DND-41 (cell line): ENCODE data around the gene MIA2.

Experiments
- CTCF ChIP-seq: IDR thresholded peaks from 2 replicates; pipeline ENCODE4 v1.5.1; 2012; ENCODE audit warnings: borderline replicate concordance, low read length, moderate library complexity, mild to moderate bottlenecking; ENCODE audit not compliant: poor library complexity, severe bottlenecking; ENCODE audit errors: extremely low read depth
- EZH2 ChIP-seq: IDR thresholded peaks from 3 replicates; pipeline ENCODE4 v1.6.1; 2012; ENCODE audit warnings: borderline replicate concordance, low read depth, mild to moderate bottlenecking, moderate library complexity, low read length, inconsistent platforms; ENCODE audit not compliant: severe bottlenecking

DNA sequence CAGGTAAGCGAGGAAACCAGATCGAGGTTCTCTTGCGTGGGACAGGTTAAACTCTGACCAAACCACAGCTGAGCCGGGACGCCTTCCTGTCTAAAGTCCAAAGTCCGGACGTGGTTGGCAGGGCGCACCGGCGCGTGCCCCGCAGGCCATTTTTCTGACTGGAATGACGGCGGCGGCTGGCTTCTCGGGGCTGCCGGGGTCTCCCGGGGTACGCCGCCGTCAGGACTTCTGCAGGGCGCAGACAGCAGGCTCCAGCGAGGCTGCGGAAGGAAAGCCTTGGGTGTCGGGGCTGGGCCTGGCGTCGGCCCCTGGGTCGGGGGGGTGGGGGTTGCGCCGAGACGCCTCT is 32.8 kb downstream of the MIA2 start:
- no peak for TF ChIP-seq CTCF
- no peak for TF ChIP-seq EZH2
